SW 1271 (cell line): ENCODE results near the gene MME.

ENCODE experiments used
- DNase-seq, 2 experiments: peaks; one replicate each; lab custom pipeline; 2025; lab: John Stamatoyannopoulos, UW

Gene MME

DNA sequence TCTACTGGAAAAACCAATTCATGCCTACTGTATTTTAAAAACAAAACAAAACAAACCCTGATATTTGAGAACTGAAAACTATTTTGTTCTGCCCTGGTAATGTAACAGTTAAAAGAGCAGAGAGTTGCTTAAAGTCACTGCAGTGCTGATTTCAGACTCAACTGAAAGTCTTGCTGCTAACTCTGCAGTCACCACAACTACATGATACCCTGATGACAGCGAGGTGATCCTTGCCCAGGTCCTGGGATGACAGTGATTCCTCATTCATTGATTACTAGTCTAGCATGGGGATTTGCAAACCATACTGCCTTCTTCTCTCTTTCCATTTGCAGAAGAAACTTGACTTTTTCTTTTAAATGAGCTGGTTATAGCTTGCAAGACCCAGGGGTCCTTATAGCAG is 67.5 kb downstream of the MME start:
- DNase-seq, result no peak

DNA sequence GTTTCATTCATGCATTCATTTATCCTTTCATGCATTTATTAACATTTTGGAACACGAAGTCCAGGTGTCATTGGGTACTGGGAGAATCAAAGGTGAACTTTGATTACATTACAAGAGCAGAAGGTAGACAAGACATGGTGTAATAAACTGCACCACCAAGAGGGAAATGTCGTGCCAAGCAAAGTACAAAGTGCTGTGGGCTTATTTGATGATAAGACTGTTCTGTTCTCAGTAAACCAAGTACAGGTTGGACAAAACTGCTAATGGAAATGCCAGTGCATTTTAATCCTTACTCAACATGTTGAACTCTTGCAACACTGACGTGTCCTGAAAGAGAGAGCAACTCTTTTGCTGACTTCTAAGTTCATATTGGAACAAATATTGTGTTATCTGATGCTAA is 69.4 kb downstream of the MME start:
- no peak for DNase-seq

DNA sequence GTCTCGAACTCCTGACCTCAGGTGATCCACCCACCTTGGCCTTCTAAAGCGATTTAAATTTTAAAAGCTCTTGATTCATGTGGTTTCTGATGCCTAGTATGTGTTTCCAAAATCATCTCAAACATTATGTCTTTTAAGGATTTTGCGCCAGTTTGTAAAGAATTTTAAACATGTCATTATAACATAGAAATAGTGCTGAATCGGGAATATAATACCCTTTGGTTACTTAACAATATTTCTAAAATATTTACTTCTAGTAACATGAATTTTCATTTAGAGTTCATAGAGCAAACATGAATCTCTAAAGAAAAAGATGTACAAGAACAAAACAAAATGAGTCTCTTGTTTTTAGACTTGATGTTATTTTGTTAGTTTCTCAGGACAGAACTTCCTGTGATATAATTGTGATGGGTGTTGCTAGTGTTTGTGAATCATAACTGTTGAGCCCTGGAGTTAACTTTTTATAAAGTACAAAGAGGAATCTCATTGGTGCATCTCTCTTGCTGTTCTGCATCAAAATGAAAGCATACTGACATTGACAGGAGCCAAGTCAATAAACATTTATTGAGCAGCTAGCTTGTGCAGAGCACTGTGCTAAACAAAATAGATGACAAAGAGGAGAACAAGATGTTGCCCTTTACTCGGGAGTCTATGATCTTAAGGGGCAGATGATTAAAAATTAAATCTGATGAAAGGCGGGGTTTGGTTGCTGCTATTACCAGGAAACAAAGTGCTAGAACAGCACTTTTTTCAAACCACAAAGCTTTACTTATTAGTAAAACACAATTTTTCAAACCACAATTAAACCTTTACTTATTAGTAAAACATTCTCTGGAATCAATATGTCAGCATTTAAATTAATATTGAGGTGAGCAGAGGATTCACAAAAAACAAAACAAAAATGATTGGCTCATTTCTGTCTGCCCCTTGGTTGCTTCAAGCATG is 73.4 kb downstream of the MME start:
- DNase-seq, result no peak

DNA sequence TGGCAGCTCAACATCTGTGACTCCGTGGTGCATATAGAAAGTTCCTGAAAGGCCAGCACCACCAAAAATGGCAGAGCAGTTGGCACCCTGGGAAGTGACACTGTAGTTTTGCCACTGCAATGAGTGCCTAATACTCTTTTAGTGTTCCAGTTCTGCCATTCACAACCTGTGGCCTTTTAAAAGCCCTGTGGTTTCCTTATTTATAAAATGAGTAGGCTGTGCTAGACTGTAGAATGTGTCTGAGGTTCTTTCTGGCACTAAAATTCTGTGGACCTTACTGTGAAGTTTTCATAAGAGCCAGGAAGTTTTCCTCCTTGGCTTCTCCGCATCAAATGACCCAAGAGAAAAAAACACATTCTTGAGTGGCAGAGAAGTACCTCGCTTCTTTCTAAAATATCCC is 74.1 kb downstream of the MME start:
- no peak for DNase-seq

DNA sequence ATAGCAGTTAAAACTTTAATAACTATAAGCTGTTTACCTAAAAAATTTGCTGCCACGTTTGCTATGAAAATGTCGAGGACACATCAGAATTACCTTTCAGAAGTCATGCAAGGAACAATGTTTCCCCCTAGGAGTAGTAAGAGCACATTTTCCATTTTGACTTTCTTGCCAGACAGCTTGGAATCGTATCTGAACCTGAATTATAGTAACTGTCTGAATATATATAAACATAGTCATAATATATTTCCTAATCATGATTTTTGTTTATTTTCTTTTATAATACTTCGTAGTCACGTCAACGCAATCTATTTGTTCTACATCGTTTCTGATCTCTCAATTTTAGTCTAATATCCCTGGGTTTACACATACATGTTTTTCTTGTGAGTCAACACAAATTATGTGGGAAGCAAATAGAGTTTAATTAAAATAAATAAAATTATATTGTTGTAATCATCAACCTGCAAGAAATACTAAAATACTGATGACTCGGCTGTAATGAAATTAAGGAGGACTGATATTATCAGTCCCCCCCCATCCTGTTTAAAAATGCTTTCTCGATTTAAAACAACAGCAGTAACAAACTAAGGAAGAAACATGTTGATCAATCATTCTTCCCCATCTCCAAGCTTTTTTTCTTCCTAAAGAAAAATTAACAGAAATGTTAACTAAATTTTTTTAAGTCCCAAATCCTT is 78.4 kb downstream of the MME start:
- no peak for DNase-seq

DNA sequence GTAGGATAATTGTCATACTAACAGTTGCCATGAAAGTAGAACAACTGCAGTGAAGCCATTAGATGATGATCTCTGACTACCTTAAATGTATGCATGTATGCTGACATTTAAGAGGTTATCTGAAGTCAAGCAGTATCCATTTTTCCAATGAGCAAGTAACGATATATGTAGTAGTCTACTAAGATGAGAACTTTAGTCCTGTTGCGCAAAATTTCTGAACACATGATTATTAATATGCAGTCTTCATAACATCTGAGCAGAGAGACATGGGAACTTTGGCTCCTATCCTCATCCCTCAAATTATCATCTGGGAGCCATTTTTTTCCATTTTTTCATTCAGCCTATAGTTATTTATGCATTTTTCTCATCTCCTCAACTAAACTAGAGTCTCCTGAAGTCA is 79.2 kb downstream of the MME start:
- DNase-seq, result no peak

DNA sequence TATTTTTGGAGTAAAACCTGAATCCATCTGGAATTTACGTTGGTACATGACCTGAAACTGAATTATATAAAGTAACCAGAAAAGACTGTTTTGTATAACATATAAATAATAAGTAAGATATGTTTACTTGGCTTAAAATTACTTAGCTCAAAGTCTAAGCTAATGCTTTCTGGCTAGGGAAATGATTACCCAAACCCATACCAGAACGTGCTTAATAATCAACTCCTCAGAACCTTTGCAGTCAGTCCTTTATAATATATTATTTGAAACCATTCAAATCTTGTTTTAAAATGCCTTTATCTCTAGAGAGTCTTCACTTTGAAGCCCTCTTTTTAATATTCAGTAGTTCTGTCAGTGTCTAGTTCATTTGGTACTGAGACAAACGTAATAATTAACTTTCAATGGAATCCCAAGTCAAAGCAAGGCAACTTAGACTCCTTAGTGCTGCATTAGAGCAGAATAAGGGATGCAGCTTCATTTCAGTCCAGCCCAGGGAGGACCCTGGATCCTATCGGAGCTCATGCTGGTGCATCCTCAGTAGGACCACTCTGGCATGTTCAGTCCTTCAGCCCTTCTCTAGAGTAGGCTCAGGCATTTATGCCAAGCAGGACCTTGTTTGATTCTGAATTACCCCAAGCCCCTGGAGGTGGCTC is 81.6 kb downstream of the MME start:
- no peak for DNase-seq

DNA sequence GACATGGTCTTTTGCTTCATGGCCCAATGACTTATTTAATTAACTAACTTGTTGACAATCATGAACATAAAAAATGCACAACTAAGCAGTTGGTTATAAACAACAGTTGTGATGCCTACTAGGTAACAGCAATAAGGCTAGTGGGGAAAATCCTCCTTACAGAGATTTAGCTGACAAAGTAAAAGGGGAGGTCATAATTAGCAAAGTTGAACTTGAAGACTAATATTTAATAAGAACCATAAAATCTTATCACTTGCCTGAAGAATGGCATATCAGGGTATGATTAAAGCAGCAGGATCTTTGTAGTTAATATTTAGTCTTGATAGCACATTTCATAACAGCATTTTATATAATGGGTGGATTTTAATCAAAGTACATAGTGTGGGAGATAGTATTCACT is 84.2 kb downstream of the MME start:
- no peak for DNase-seq

DNA sequence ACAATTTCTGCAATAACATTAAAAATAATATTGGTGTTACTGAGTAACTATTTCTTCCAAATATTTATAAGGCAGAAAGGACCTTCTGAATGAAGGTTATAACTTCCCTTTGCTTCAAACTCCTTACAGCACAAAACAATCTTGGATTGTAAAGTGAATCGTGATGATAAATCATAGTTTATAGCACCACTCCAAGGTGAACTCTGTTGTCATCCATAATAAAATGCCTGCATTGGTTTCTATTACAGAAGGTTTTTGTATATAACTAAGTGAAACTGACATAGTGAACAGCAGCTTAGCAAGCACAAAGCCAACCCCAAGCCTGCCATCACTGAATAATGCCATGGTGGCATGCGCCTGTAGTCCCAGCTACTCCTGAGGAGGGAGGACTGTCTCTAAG is 86.3 kb downstream of the MME start:
- DNase-seq, result no peak

DNA sequence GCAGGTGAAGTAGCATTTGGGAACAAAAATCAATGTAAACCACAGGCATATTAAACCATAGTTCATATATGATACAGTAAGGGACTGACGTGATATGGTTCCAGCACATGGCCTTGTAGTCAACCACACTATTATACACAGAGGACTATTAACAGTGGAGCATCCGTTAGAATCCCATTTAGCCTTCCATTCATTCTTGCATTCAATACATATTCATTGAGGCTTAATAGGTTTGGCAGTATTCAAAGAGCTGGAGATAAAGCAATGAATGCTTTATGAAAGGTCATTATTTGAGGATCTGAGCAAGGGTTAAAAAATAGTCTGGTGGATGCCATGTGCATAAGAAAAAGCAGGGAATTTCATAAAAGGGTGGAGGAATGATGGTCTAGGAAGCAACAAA is 89.1 kb downstream of the MME start:
- DNase-seq, result no peak

DNA sequence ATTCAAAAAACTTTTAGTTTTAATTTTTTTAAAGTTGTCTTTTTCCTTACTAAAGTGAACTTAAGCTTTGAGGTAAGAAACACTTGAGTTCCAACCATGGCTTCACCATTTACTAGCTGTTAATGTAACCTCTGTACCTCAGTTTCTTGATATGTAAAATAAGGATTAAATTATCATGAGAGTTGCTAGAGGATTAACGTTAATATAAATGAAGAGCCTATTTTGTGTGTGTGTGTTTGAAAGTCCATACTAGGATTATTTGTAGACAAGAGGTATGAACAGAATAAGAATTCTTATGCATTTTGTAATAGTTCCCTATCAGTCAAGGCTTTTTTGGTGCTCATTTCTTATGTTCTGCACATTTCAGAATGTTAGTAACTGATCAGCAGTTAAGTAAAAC is 93.7 kb downstream of the MME start:
- no peak for DNase-seq

DNA sequence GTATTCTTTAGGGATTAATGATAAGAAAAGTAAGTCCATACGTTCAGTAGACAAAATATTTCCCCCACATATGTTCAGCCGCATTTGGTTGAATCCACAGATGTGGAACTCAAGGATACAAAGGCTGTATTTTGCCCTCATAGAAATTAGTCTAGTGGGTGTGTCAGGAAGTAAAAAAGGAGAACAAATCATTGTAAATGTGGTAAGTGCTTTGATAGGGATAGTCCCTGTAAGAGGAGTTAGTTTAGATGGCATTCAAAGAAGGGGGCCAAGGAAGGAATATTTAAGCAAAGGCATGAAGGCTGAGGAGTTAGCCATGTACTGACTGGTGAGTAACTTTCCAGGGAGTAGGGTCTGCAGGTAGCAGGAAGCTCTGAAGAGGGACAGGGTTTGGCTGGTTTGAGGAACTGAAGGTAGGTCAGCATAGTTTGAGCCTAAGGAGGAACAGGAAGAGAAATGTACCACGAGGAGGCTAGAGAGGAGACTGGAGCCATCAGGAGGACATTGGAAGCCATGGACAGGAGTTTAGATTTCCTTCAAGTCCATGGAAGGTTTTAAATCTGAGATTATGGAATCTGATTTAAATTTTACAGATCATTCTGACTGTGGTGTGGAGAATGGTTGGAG is 98.8 kb downstream of the MME start:
- no peak for DNase-seq

DNA sequence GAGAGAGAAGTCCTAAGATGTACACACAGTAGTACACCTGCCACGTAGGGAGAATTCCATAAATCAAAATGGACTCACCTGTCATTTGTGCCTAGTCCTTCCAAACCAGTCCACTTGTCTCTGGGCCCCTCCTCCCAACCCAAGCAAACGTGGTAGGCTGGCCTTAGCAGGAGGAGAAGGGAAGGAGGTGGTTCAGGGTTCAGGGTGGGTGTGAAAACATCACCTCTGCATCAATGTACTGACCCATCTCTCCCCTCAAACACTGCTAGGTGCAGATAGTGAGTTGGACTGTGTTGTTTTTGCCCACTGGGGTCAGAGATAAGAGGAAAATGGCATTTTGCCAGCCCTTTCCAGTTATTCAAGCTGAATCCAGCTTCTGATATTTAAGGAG is 99.3 kb downstream of the MME start:
- DNase-seq, result no peak

DNA sequence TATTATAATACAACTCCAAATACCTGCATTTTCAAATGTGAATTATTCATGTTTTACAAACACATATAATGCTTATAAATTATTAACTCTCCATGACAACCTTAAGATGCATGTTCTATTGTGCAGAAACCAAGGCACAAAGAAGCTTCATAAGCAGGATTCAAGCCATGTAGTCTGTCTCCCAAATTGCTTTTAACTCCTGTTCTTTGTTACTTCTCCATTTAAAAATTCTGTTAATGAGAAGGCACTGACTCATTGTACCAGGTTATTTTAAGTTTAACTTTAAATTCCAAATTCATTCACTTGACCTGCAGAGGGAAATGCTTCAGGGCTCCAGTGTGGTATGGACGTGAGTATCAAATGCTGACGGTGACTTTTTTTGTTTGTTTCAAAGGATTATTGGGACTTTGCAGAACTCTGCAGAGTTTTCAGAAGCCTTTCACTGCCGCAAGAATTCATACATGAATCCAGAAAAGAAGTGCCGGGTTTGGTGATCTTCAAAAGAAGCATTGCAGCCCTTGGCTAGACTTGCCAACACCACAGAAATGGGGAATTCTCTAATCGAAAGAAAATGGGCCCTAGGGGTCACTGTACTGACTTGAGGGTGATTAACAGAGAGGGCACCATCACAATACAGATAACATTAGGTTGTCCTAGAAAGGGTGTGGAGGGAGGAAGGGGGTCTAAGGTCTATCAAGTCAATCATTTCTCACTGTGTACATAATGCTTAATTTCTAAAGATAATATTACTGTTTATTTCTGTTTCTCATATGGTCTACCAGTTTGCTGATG is 100.0 kb downstream of the MME start:
- DNase-seq, result no peak

DNA sequence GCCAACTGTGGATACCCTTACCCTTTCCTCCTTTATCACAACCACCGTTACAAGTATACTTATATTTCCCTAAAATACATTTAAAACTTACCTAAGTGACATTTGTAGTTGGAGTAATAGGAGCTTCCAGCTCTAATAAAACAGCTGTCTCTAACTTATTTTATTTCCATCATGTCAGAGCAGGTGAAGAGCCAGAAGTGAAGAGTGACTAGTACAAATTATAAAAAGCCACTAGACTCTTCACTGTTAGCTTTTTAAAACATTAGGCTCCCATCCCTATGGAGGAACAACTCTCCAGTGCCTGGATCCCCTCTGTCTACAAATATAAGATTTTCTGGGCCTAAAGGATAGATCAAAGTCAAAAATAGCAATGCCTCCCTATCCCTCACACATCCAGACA is 102.3 kb downstream of the MME start:
- no peak for DNase-seq

DNA sequence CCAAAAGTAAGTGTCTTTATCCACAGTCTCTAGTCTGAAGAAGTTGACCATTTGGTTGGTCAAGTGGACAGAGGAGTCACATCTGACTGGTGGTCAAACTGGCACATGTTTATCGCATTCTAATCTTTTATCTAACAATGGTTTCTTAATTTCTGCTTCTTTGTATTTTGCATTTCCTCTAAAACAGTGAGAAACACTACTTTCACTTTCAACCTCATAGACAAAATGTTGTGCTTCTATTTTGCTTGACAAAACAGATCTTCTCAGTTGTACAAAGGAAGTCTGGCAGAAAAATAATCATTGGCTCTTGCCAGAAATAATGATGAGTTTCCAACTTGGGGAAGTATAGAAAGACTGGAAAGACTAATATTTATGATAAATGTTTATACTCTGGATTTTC is 103.9 kb downstream of the MME start:
- no peak for DNase-seq

DNA sequence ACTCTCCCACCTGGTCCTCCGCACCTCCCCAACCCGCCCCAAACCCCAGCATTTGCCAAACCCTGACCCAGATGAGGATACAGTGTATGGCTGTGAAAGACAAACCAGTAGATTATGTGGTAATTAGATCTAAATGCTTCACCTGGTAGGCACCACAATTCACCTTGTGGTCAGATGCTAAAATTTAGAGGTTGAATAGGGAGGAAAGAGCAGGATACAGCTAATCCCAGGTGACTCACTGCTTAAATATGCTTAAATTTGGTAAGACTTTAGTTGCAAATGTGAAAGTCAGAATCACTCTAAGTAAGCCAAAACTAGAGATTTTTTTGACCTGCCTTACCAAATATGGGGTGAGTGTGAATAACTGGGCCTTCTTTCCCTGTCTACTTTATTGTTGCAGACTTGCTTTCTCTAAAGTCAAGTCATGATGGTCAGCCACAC is 105.5 kb downstream of the MME start:
- DNase-seq, result no peak

DNA sequence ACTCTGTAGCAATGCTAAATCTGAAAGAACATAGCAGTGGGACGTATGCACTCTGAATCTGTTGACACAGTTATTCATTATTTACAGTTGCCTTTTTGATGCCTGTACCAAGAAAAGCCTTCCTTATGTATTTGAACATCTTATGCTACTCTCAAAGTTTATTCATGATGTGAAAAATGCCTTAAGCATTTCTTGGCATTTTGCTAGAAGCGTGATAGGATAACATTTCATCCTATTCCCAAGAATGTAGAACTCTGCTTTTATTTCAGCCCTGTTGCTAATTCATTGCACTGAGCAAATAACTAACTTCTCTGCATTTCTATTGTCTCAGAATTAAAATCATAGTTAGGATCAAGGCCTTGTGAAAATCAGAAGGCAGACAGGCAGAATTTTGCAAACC is 107.9 kb downstream of the MME start:
- DNase-seq, result no peak

DNA sequence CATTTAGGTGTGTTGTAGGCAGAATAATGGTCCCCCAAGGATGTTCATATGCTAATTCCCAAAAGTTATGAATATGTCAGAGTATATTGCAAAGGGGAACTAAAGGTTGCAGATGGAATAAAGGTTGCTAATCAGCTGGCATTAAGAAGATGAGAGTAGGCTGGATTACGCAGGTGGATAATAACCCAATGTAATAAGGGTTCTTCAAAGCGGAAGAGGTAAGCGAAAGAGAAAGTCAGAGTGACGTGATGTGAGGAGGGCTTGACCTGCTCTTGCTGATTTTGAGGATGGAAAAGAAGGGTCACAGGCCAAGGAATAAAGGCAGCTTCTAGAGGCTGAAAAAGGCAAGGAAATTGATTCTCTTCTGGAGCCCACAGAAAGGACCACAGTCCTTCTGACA is 109.4 kb downstream of the MME start:
- DNase-seq, result no peak

DNA sequence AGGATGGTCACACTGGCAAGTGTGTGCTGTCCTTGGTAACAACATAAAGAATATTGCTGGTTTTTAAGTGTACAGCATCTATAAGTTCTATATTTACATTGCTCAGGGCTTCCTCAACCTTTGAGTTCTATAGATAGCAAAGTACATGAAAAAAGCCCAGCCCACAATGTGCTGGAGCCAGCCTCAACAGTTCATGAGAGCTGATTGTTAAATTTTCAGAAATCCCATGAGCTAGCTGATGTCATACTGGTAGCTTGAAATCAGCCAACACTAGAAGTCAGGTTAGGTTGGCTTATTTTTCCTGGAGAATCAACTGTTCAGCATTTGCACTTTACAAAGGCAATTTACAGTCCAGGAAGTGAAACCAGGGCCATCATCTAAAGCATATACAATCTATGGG is 110.6 kb downstream of the MME start:
- DNase-seq, result no peak

DNA sequence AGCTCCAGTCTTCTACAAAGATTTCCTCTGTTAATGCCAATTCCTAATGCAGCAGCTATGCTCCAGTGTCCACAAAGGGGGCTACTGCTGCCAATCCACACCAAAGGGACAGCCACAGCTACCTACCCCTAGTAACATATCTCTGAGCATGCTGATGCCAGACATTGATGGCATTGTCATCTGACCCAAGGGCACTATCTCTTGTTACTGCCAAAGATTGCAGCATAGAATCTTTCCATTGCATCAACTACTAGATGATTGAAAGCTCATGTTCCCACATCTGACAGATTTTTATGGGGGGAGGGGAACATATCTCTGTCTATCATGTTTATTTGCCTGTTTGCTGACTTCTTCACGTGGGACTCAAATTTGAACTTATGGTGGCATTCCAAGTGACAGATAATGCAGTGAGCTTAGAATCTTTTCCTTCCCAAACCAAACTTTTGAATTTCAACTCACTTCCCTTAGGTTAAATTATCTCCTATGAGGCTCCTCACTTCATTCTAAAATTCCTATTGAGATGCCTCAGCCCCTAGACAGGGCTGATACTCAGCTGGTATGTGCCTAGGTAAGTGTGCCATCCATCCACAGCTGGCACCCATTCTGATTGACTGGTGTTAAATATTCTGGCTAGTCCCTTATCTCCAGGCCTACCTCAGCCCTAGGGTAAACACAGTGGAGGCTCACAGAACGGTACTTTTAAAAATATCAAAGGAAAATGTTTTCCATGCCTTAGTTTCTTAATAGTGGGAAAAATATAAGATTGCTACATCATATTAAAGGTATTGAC is 113.0 kb downstream of the MME start:
- no peak for DNase-seq
